ENCODE data around the gene GAD2.
A peak's percentile ranks its signal among the peaks of the same experiment; 100 is the strongest.

GAD2 gene

GRCh38 chr10:26216585-26217395 lies at the start of gene GAD2:
Gene GAD2 (plus strand): TSS chr10:26216774. CDS start chr10:26216810, 36 bp downstream.
- Histone ChIP-seq H3K27ac (ENCODE audit: low read length) (no peak within 1 kb of the TSS), H3K4me1 (ENCODE audit: control insufficient read depth in 1 of 2, insufficient read depth in 2 of 2, low read length in 2 of 2) (peaks cover 0 to 37% of the 10 kb centered on the region in 2 donors), H3K4me3 (ENCODE audit: low read depth in 1 of 2, low read length in 2 of 2) (peak within 1 kb of the TSS in 1 of 2 donors; percentile 52), H3K9me3 (ENCODE audit: control insufficient read depth in 1 of 2, low read length in 2 of 2) (no peaks in the 10 kb centered on the region), H3K27me3 (ENCODE audit: low read depth, low read length) (peaks cover 58% of the 10 kb centered on the region), H3K36me3 (ENCODE audit: control insufficient read depth in 1 of 2, insufficient read depth in 2 of 2, low read length in 2 of 2) (no peaks in the 10 kb centered on the region)

GRCh38 chr10:26169466-26169865 lies 47.1 kb upstream of the GAD2 start:
- H3K4me3 ChIP-seq (ENCODE audit: low read depth in 1 of 2, low read length in 2 of 2) = no peak overlapping the region

GRCh38 chr10:26172131-26172530 lies 44.4 kb upstream of the GAD2 start:
- Histone ChIP-seq H3K27ac (ENCODE audit: low read length) (no peak overlapping the region), H3K36me3 (ENCODE audit: control insufficient read depth in 1 of 2, insufficient read depth in 2 of 2, low read length in 2 of 2) (no peaks in the 10 kb centered on the region), H3K27me3 (ENCODE audit: low read depth, low read length) (no peaks in the 10 kb centered on the region), H3K4me3 (ENCODE audit: low read depth in 1 of 2, low read length in 2 of 2) (no peak overlapping the region), H3K9me3 (ENCODE audit: control insufficient read depth in 1 of 2, low read length in 2 of 2) (no peaks in the 10 kb centered on the region), H3K4me1 (ENCODE audit: control insufficient read depth in 1 of 2, insufficient read depth in 2 of 2, low read length in 2 of 2) (no peaks in the 10 kb centered on the region)

More at GRCh38 chr10:26169466-26169865, 47.1 kb upstream of the GAD2 start:
- Histone ChIP-seq H3K4me1 (ENCODE audit: control insufficient read depth in 1 of 2, insufficient read depth in 2 of 2, low read length in 2 of 2) (no peaks in the 10 kb centered on the region), H3K9me3 (ENCODE audit: control insufficient read depth in 1 of 2, low read length in 2 of 2) (no peaks in the 10 kb centered on the region), H3K36me3 (ENCODE audit: control insufficient read depth in 1 of 2, insufficient read depth in 2 of 2, low read length in 2 of 2) (no peaks in the 10 kb centered on the region), H3K27me3 (ENCODE audit: low read depth, low read length) (no peaks in the 10 kb centered on the region), H3K27ac (ENCODE audit: low read length) (no peak overlapping the region)

GRCh38 chr10:26173837-26174236 lies 42.7 kb upstream of the GAD2 start:
- Histone ChIP-seq H3K9me3 (ENCODE audit: control insufficient read depth in 1 of 2, low read length in 2 of 2) (no peaks in the 10 kb centered on the region), H3K36me3 (ENCODE audit: control insufficient read depth in 1 of 2, insufficient read depth in 2 of 2, low read length in 2 of 2) (no peaks in the 10 kb centered on the region), H3K4me1 (ENCODE audit: control insufficient read depth in 1 of 2, insufficient read depth in 2 of 2, low read length in 2 of 2) (no peaks in the 10 kb centered on the region), H3K27ac (ENCODE audit: low read length) (no peak overlapping the region), H3K27me3 (ENCODE audit: low read depth, low read length) (no peaks in the 10 kb centered on the region), H3K4me3 (ENCODE audit: low read depth in 1 of 2, low read length in 2 of 2) (no peak overlapping the region)

- Histone ChIP-seq H3K9me3 (ENCODE audit: control insufficient read depth in 1 of 2, low read length in 2 of 2) (no peaks in the 10 kb centered on the region), H3K27ac (ENCODE audit: low read length) (no peak overlapping the region), H3K4me1 (ENCODE audit: control insufficient read depth in 1 of 2, insufficient read depth in 2 of 2, low read length in 2 of 2) (no peaks in the 10 kb centered on the region), H3K36me3 (ENCODE audit: control insufficient read depth in 1 of 2, insufficient read depth in 2 of 2, low read length in 2 of 2) (no peaks in the 10 kb centered on the region), H3K4me3 (ENCODE audit: low read depth in 1 of 2, low read length in 2 of 2) (no peak overlapping the region), H3K27me3 (ENCODE audit: low read depth, low read length) (no peaks in the 10 kb centered on the region)
Observed at GRCh38 chr10:26177341-26177740, 39.2 kb upstream of the GAD2 start.

GRCh38 chr10:26194275-26194674 lies 22.3 kb upstream of the GAD2 start:
- Histone ChIP-seq H3K36me3 (ENCODE audit: control insufficient read depth in 1 of 2, insufficient read depth in 2 of 2, low read length in 2 of 2) (no peaks in the 10 kb centered on the region), H3K4me3 (ENCODE audit: low read depth in 1 of 2, low read length in 2 of 2) (no peak overlapping the region), H3K4me1 (ENCODE audit: control insufficient read depth in 1 of 2, insufficient read depth in 2 of 2, low read length in 2 of 2) (no peaks in the 10 kb centered on the region), H3K27ac (ENCODE audit: low read length) (no peak overlapping the region), H3K9me3 (ENCODE audit: control insufficient read depth in 1 of 2, low read length in 2 of 2) (peaks cover 0 to under 1% of the 10 kb centered on the region in 2 donors), H3K27me3 (ENCODE audit: low read depth, low read length) (no peaks in the 10 kb centered on the region)

GRCh38 chr10:26197248-26197647 lies 19.3 kb upstream of the GAD2 start:
- Histone ChIP-seq H3K9me3 (ENCODE audit: control insufficient read depth in 1 of 2, low read length in 2 of 2) (no peaks in the 10 kb centered on the region), H3K4me3 (ENCODE audit: low read depth in 1 of 2, low read length in 2 of 2) (no peak overlapping the region), H3K27ac (ENCODE audit: low read length) (no peak overlapping the region), H3K27me3 (ENCODE audit: low read depth, low read length) (no peaks in the 10 kb centered on the region), H3K4me1 (ENCODE audit: control insufficient read depth in 1 of 2, insufficient read depth in 2 of 2, low read length in 2 of 2) (no peaks in the 10 kb centered on the region), H3K36me3 (ENCODE audit: control insufficient read depth in 1 of 2, insufficient read depth in 2 of 2, low read length in 2 of 2) (no peaks in the 10 kb centered on the region)

GRCh38 chr10:26198119-26198518 lies 18.5 kb upstream of the GAD2 start:
- Histone ChIP-seq H3K4me1 (ENCODE audit: control insufficient read depth in 1 of 2, insufficient read depth in 2 of 2, low read length in 2 of 2) (no peaks in the 10 kb centered on the region), H3K27me3 (ENCODE audit: low read depth, low read length) (no peaks in the 10 kb centered on the region), H3K27ac (ENCODE audit: low read length) (no peak overlapping the region), H3K9me3 (ENCODE audit: control insufficient read depth in 1 of 2, low read length in 2 of 2) (no peaks in the 10 kb centered on the region), H3K36me3 (ENCODE audit: control insufficient read depth in 1 of 2, insufficient read depth in 2 of 2, low read length in 2 of 2) (no peaks in the 10 kb centered on the region), H3K4me3 (ENCODE audit: low read depth in 1 of 2, low read length in 2 of 2) (no peak overlapping the region)

- no peaks in the 10 kb centered on the region for H3K27me3 ChIP-seq (ENCODE audit: low read depth, low read length)
- no peaks in the 10 kb centered on the region for H3K36me3 ChIP-seq (ENCODE audit: control insufficient read depth in 1 of 2, insufficient read depth in 2 of 2, low read length in 2 of 2)
- no peak overlapping the region for H3K27ac ChIP-seq (ENCODE audit: low read length)
- H3K9me3 ChIP-seq (ENCODE audit: control insufficient read depth in 1 of 2, low read length in 2 of 2) = no peaks in the 10 kb centered on the region
- no peaks in the 10 kb centered on the region for H3K4me1 ChIP-seq (ENCODE audit: control insufficient read depth in 1 of 2, insufficient read depth in 2 of 2, low read length in 2 of 2)
- H3K4me3 ChIP-seq (ENCODE audit: low read depth in 1 of 2, low read length in 2 of 2) = no peak overlapping the region
Observed at GRCh38 chr10:26199841-26200240, 16.7 kb upstream of the GAD2 start.

GRCh38 chr10:26205223-26205622 lies 11.4 kb upstream of the GAD2 start:
- Histone ChIP-seq H3K4me3 (ENCODE audit: low read depth in 1 of 2, low read length in 2 of 2) (no peak overlapping the region), H3K27ac (ENCODE audit: low read length) (no peak overlapping the region), H3K9me3 (ENCODE audit: control insufficient read depth in 1 of 2, low read length in 2 of 2) (peaks cover 0 to 5% of the 10 kb centered on the region in 2 donors), H3K36me3 (ENCODE audit: control insufficient read depth in 1 of 2, insufficient read depth in 2 of 2, low read length in 2 of 2) (no peaks in the 10 kb centered on the region), H3K4me1 (ENCODE audit: control insufficient read depth in 1 of 2, insufficient read depth in 2 of 2, low read length in 2 of 2) (no peaks in the 10 kb centered on the region), H3K27me3 (ENCODE audit: low read depth, low read length) (no peaks in the 10 kb centered on the region)

- Histone ChIP-seq H3K4me3 (ENCODE audit: low read depth in 1 of 2, low read length in 2 of 2) (no peak overlapping the region), H3K27me3 (ENCODE audit: low read depth, low read length) (peaks cover 46% of the 10 kb centered on the region), H3K36me3 (ENCODE audit: control insufficient read depth in 1 of 2, insufficient read depth in 2 of 2, low read length in 2 of 2) (no peaks in the 10 kb centered on the region), H3K27ac (ENCODE audit: low read length) (no peak overlapping the region), H3K9me3 (ENCODE audit: control insufficient read depth in 1 of 2, low read length in 2 of 2) (peaks cover 0 to 5% of the 10 kb centered on the region in 2 donors), H3K4me1 (ENCODE audit: control insufficient read depth in 1 of 2, insufficient read depth in 2 of 2, low read length in 2 of 2) (peaks cover 0 to 24% of the 10 kb centered on the region in 2 donors)
Observed at GRCh38 chr10:26211781-26212444, 4.7 kb upstream of the GAD2 start.

Data from muscle layer of duodenum (tissue), 2 donors.